Kidney (tissue), 14 donors: Measurements from ENCODE around the gene SPTBN1. TPM values are rescaled to one million over a fixed set of nuclear protein-coding genes. Genes with fewer than 3 reads are reported as not detected.

Source experiments
- DNase-seq, 5 donors: peaks; one replicate each; pipeline ENCODE4 v3.0.0-alpha.2; 2013 to 2020
- FAIRE-seq: peaks from 2 replicates; lab custom pipeline; 2012; peaks lifted over from hg19 to GRCh38; lab: Jason Lieb, UNC
- H3K27ac ChIP-seq, 2 donors: one replicate each; pipeline ENCODE4 v1.7.0; 2013; ENCODE audit warnings: low read depth in 2 of 2, low read length in 2 of 2, inconsistent platforms in 1 of 2
- H3K27me3 ChIP-seq: one replicate; pipeline ENCODE4 v1.7.1; 2013; ENCODE audit warnings: low read length, inconsistent platforms; ENCODE audit not compliant: control insufficient read depth, insufficient read depth
- H3K36me3 ChIP-seq, 3 donors: one replicate each; pipeline versions ENCODE4 v1.7.0 to v1.7.1; 2013; ENCODE audit warnings: low read length in 3 of 3, control low read depth in 1 of 3, inconsistent platforms in 1 of 3; ENCODE audit not compliant: insufficient read depth in 3 of 3, control insufficient read depth in 2 of 3
- H3K4me1 ChIP-seq, 3 donors: one replicate each; pipeline versions ENCODE4 v1.7.0 to v1.7.1; 2013; ENCODE audit warnings: low read length in 3 of 3, inconsistent platforms in 1 of 3, low read depth in 1 of 3; ENCODE audit not compliant: control insufficient read depth in 2 of 3, insufficient read depth in 2 of 3
- H3K4me3 ChIP-seq, 3 donors: one replicate each; pipeline versions ENCODE4 v1.7.0 to v1.8.1; 2013; ENCODE audit warnings: low read length in 3 of 3, control low read depth in 1 of 3, inconsistent platforms in 1 of 3
- H3K9ac ChIP-seq, 3 donors: one replicate each; pipeline versions ENCODE4 v1.7.0 to v1.7.1; 2013; ENCODE audit warnings: low read length in 3 of 3, control low read depth in 1 of 3, inconsistent platforms in 1 of 3
- H3K9me3 ChIP-seq, 3 donors: one replicate each; pipeline versions ENCODE4 v1.7.0 to v1.7.1; 2013; ENCODE audit warnings: low read length in 3 of 3, control low read depth in 1 of 3, inconsistent platforms in 1 of 3; ENCODE audit not compliant: control insufficient read depth in 2 of 3, insufficient read depth in 1 of 3
- CTCF ChIP-seq: IDR thresholded peaks from 3 replicates; pipeline ENCODE4 v1.5.1; 2012; ENCODE audit warnings: mild to moderate bottlenecking, moderate library complexity, borderline replicate concordance; ENCODE audit not compliant: insufficient read depth; ENCODE audit errors: extremely low read depth
- intact Hi-C: fragments of 100-400 bp; cut with DNase I; formaldehyde crosslinking; loops from one replicate; pipeline ENCODE4 v1.11.1; 2022
- polyA plus RNA-seq: library from polyadenylated mRNA; stranded (reverse); fragments of 350-450 nt; fragmentation: Illumina TruSeq; extraction: RNeasy Lipid Tissue Mini Kit (QIAGEN cat#74804); gene quantifications from one replicate; pipeline ENCODE4 v1.2.3, GENCODE V29; 2014; ENCODE audit warnings: low read depth, low replicate concordance; ENCODE audit not compliant: insufficient read depth
- total RNA-seq: library from RNA; stranded (reverse); fragmentation: NEBNext Ultra II Directional; extraction: Animal tissue kit (Norgen Biotek cat#: 25700); gene quantifications from one replicate; pipeline ENCODE4 v1.2.1, GENCODE V29; 2021
- donor health status: control.
- donor health status: control.
- donor health status: control.
- donor health status: control.
- donor health status: control.
- donor health status: DM: yes; HTN: yes; CAD: no.
- donor health status: Normal renal cell carcinoma (clear cell type).

SPTBN1 gene
- total and polyA plus RNA-seq, 2 donors from 2014 or later: 93.2 to 313 TPM

- FAIRE-seq (no peak), DNase-seq (peak in 1 of 5 donors; percentile 71)
- TF ChIP-seq CTCF: no peak
- no peaks in the 10 kb centered on the region for H3K9me3 ChIP-seq
- intact Hi-C loops: no loop called here
- H3K9ac ChIP-seq: peak overlapping the region in 1 of 3 donors; percentile 49
- peak overlapping the region; percentile 51 for H3K27ac ChIP-seq
- no peak overlapping the region for H3K4me3 ChIP-seq
- H3K27me3 ChIP-seq: no peaks in the 10 kb centered on the region
- peaks cover 0 to 47% (median 31%) of the 10 kb centered on the region in 3 donors for H3K4me1 ChIP-seq
- H3K36me3 ChIP-seq: peaks cover 2 to 50% (median 25%) of the 10 kb centered on the region in 3 donors
Measured at GRCh38 chr2:54613386-54613785, 157.3 kb downstream of the SPTBN1 start.

- Histone ChIP-seq H3K27me3 (no peaks in the 10 kb centered on the region), H3K4me1 (peaks cover 3 to 51% (median 35%) of the 10 kb centered on the region in 3 donors), H3K4me3 (no peak overlapping the region), H3K9me3 (no peaks in the 10 kb centered on the region), H3K9ac (peak overlapping the region in 1 of 3 donors; percentile 49), H3K36me3 (peaks cover 2 to 54% (median 25%) of the 10 kb centered on the region in 3 donors), H3K27ac (peak overlapping the region; percentile 51)
- DNase-seq: no peak
- no peak for FAIRE-seq
- TF ChIP-seq CTCF: no peak
- intact Hi-C loops: no loop called here
Measured at GRCh38 chr2:54613794-54614257, 157.7 kb downstream of the SPTBN1 start.

- H3K36me3 ChIP-seq: peaks cover 2 to 54% (median 25%) of the 10 kb centered on the region in 3 donors
- H3K9me3 ChIP-seq: no peaks in the 10 kb centered on the region
- no peak overlapping the region for H3K4me3 ChIP-seq
- peak overlapping the region in 1 of 3 donors; percentile 49 for H3K9ac ChIP-seq
- DNase-seq (no peak), FAIRE-seq (no peak)
- intact Hi-C loops: no loop called here
- TF ChIP-seq CTCF: no peak
- H3K27ac ChIP-seq: no peak overlapping the region
- H3K4me1 ChIP-seq: peaks cover 3 to 52% (median 31%) of the 10 kb centered on the region in 3 donors
- H3K27me3 ChIP-seq: no peaks in the 10 kb centered on the region
Measured at GRCh38 chr2:54614819-54615218, 158.7 kb downstream of the SPTBN1 start.
